Activated T-cell treated with anti-CD3 and anti-CD28 coated beads, Interleukin-2, amount 50 U/mL, for 24 hours (primary cell): Measurements from ENCODE around the gene FRMPD1.

ENCODE experiments used
- DNase-seq: peaks from one replicate; pipeline ENCODE4 v3.0.0-alpha.2; 2020
- H3K27ac Mint-ChIP-seq: 2 replicates; pipeline ENCODE4 v1.8.0; 2020; ENCODE audit warnings: mild to moderate bottlenecking, mixed read lengths
- H3K27me3 Mint-ChIP-seq: 2 replicates; pipeline ENCODE4 v1.8.0; 2020; ENCODE audit warnings: mixed read lengths
- H3K36me3 Mint-ChIP-seq: 2 replicates; pipeline ENCODE4 v1.8.0; 2020; ENCODE audit warnings: low read depth, mixed read lengths
- H3K4me1 Mint-ChIP-seq: 2 replicates; pipeline ENCODE4 v1.8.0; 2020; ENCODE audit warnings: low read depth, mixed read lengths
- H3K4me3 Mint-ChIP-seq: 2 replicates; pipeline ENCODE4 v1.8.0; 2020; ENCODE audit warnings: mild to moderate bottlenecking, moderate library complexity, mixed read lengths
- H3K9me3 Mint-ChIP-seq: 2 replicates; pipeline ENCODE4 v1.8.0; 2020; ENCODE audit warnings: mixed read lengths

FRMPD1 gene

DNA sequence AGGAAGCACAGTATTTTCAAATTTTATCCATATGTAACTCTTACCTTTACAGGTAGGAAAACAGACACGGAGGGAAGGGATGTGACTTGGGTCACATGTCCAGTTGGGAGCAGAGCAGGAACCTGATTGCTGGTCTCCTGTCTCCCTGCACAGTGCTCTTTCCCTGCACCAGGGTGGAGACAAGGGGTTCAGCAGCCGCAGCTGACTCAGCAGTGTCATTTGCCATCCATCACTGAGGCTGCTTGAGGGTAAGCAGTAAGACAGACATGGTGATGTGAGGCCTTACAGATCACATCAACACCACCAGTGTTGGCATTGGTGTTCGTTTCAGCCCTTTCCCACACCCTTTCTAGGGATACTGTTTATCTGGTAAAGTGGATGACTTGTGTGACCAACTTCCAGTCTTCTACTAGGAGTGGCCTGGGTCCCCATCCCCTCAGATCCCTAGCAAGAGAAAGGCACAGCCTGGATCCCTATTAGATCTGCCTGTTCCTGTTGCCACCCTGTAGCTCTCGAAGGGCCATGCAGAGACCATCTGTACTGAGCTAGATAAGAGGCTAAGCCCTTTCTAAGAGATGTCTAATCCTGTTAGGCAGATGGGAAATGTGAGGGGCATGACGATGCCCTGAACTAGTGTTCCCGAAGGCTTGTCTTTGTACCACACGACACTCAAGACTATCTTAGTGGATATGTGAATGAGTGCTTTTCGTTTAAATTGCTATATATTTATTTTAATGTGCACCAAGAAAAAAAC, 29.1 kb downstream of the FRMPD1 start:
- Mint-ChIP-seq H3K9me3 (no peaks in the 10 kb centered on the region), H3K4me3 (no peak overlapping the region), H3K27ac (no peak overlapping the region), H3K36me3 (no peaks in the 10 kb centered on the region), H3K27me3 (peaks cover 48% of the 10 kb centered on the region), H3K4me1 (no peaks in the 10 kb centered on the region)
- DNase-seq, result no peak

DNA sequence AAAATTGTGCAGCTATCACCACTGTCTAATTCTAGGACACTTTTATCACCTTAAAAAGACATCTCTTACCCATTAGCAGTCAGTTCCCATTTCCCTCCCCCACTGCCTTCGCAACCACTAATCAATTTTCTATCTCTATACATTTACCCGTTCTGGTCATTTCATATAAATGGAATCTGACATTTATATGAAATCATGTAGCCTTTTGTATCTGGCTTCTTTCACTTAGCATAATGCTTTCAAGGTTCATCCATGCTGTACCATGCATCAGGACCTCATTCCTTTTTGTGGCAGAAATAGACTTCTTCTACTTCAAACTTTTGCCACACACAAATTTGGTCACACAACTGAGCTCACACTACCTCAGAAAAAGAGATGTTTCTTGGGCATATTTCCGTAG, 32.2 kb downstream of the FRMPD1 start:
- H3K27me3 Mint-ChIP-seq, result peaks cover 63% of the 10 kb centered on the region
- DNase-seq, result no peak

DNA sequence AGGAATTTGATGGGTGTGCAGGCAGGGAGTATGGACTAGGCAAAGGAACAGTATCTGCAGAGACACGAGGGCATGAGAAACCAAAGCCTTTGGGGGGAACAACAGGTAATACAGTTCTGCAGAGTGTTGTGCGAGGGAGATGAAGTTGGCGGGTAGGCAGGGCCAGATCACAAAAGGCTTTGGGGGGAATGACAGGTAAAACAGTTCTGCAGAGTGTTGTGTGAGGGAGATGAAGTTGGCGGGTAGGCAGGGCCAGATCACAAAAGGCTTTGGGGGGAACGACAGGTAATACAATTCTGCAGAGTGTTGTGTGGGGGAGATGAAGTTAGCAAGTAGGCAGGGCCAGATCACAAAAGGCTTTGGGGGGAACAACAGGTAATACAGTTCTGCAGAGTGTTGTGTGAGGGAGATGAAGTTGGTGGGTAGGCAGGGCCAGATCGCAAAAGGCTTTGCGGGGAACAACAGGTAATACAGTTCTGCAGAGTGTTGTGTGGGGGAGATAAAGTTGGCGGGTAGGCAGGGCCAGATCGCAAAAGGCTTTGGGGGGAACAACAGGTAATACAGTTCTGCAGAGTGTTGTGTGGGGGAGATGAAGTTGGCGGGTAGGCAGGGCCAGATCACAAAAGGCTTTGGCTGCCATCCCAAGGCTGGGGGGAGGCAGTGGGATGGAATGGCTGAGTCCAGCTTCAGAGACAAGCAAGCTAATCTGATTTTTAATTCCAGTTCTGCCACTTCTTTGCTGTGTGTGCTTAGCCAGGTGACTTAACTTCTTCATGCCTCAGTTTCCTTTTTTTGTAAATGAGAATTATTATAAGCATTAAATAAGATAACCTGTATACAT, 33.0 kb downstream of the FRMPD1 start:
- peaks cover 63% of the 10 kb centered on the region for H3K27me3 Mint-ChIP-seq
- H3K4me3 Mint-ChIP-seq, result no peak overlapping the region
- no peaks in the 10 kb centered on the region for H3K9me3 Mint-ChIP-seq
- no peak overlapping the region for H3K27ac Mint-ChIP-seq
- H3K4me1 Mint-ChIP-seq, result no peaks in the 10 kb centered on the region
- DNase-seq, result no peak
- no peaks in the 10 kb centered on the region for H3K36me3 Mint-ChIP-seq

More for the DNA sequence above, 32.2 kb downstream of the FRMPD1 start:
- Mint-ChIP-seq H3K4me3 (no peak overlapping the region), H3K9me3 (no peaks in the 10 kb centered on the region), H3K4me1 (no peaks in the 10 kb centered on the region), H3K27ac (no peak overlapping the region), H3K36me3 (no peaks in the 10 kb centered on the region)

DNA sequence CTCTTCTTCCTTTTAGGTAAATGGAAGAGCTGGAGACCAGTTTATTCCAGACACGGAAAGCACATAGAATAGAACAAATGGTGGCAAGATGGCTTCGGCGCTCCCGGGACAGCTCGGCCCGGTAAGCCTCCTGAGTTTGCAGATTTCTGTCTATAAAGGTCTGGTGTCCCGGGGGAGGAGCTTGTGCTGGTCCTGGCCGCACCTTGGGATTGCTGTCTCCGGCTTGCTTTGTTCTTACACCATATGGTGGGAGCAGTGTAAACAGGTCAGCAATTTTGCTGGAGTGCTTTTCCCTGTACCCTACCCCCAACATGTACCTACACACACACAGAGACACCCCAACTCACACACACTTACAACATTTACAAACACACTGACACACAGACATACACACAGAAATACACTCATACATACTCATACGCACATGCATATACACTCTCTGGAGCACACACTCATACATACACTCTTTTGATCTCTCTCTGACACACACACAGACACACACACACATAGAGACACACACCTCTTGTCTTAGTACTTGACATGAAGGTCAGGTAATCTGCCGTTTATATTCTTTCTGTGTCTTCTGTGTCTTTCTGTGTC, 42.0 kb downstream of the FRMPD1 start:
- peaks cover 61% of the 10 kb centered on the region for H3K27me3 Mint-ChIP-seq
- DNase-seq, result no peak
- no peaks in the 10 kb centered on the region for H3K4me1 Mint-ChIP-seq
- H3K27ac Mint-ChIP-seq, result no peak overlapping the region
- H3K9me3 Mint-ChIP-seq, result no peaks in the 10 kb centered on the region
- no peaks in the 10 kb centered on the region for H3K36me3 Mint-ChIP-seq
- no peak overlapping the region for H3K4me3 Mint-ChIP-seq

DNA sequence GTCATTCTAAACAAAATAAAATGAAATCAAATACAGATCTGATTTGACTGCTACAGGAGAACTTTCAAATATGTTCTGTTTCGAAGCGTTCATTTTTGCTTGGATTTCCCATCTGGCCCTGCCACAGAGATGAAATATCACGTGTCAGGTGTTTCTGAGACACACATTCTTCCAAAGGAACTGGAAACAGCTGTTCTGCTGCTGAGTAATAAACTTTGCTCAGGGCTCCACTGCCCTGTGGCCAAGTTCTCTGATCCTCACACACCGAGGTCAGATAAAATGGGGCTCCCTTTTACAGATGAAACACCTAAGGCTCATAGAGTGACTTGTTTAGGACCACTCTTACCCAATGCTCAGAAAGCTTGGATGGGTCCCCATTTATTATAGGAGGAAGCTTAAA, 42.5 kb downstream of the FRMPD1 start:
- H3K4me1 Mint-ChIP-seq, result no peaks in the 10 kb centered on the region
- DNase-seq, result no peak

DNA sequence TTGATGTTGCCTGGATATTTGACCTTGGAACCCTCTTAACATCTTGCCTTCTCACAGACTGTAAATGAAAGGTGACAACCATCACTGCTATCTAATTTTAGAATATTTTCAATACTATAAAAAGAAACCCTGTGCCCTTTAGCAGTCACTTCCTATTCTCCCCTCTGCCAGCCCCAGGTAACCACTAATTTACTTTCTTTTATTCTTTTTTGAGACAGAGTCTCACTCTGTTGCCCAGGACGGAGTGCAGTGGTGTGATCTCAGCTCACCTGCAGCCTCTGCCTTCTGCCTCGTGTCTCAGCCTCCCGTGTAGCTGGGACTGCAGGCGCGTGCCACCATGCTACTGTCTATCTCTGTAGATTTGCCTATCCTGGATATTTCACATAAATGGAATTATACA, 43.6 kb downstream of the FRMPD1 start:
- H3K27me3 Mint-ChIP-seq, result peaks cover 60% of the 10 kb centered on the region
- no peak overlapping the region for H3K4me3 Mint-ChIP-seq
- no peaks in the 10 kb centered on the region for H3K36me3 Mint-ChIP-seq
- no peak for DNase-seq
- no peaks in the 10 kb centered on the region for H3K9me3 Mint-ChIP-seq
- no peak overlapping the region for H3K27ac Mint-ChIP-seq
- H3K4me1 Mint-ChIP-seq, result no peaks in the 10 kb centered on the region

More for the DNA sequence above, 42.5 kb downstream of the FRMPD1 start:
- H3K27me3 Mint-ChIP-seq, result peaks cover 61% of the 10 kb centered on the region
- no peaks in the 10 kb centered on the region for H3K9me3 Mint-ChIP-seq
- H3K27ac Mint-ChIP-seq, result no peak overlapping the region
- no peaks in the 10 kb centered on the region for H3K36me3 Mint-ChIP-seq
- no peak overlapping the region for H3K4me3 Mint-ChIP-seq

DNA sequence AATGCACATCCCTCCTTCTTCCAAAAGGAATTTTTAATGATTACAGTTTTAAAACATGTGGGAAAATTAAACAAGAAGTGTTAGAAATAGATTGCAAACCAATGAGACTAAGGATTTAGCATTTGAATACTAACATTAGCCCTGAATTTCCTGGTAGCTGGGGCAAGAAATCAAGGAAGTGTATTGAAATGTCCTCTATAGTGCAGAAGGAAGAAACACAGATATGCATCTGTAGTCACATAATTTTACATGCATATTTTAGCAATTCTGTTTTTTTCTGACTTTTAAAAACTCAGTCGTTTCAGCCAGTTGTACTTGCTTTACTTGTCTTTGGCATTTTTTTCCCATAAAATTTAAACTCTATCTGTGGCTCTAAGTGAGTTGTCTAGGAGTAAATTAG, 45.8 kb downstream of the FRMPD1 start:
- Mint-ChIP-seq H3K36me3 (no peaks in the 10 kb centered on the region), H3K4me1 (no peaks in the 10 kb centered on the region), H3K9me3 (no peaks in the 10 kb centered on the region)

DNA sequence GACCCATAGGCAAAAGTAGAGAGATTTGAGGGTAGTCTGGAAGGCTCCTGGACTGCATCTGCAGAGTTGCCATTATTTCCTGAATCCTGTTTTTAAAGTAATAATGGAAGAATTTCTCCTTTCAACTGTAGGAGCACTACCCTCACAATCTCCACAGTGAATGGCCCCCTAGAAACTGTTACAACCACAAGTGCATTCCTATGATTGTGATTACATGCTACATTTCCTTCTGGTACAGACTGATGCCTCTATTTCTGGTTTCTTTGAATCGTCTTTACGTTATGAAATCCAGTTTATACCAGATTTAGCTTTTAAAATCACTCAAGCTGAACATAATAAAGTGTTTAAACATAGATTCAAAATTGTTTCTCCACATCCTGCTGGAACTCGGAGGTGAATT, 49.4 kb downstream of the FRMPD1 start:
- no peak overlapping the region for H3K4me3 Mint-ChIP-seq
- H3K36me3 Mint-ChIP-seq, result no peaks in the 10 kb centered on the region
- H3K27ac Mint-ChIP-seq, result no peak overlapping the region
- H3K4me1 Mint-ChIP-seq, result no peaks in the 10 kb centered on the region
- no peaks in the 10 kb centered on the region for H3K9me3 Mint-ChIP-seq
- DNase-seq, result no peak
- H3K27me3 Mint-ChIP-seq, result peaks cover 29% of the 10 kb centered on the region

More for the DNA sequence above, 45.8 kb downstream of the FRMPD1 start:
- DNase-seq, result no peak
- Mint-ChIP-seq H3K27ac (no peak overlapping the region), H3K4me3 (no peak overlapping the region), H3K27me3 (peaks cover 56% of the 10 kb centered on the region)

DNA sequence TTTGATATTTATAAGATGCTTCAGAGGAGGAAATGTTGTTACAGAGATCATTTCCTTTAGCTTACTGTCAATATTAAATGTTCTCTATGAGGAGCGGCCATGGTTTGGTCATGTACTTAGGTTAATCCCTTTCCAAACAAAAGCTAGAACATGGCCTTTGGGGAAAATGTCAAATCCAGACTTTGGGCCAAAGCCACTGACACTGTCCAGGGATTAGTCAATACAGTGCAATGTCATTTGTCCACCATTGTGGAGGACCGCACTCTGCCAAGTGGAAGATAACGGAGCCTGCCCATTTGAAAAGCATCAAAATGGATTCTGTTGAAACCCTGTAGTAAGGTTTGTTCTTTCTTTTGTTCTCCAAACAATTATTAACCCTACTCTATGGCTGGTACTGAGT, 50.1 kb downstream of the FRMPD1 start:
- H3K36me3 Mint-ChIP-seq, result no peaks in the 10 kb centered on the region
- H3K27ac Mint-ChIP-seq, result no peak overlapping the region

DNA sequence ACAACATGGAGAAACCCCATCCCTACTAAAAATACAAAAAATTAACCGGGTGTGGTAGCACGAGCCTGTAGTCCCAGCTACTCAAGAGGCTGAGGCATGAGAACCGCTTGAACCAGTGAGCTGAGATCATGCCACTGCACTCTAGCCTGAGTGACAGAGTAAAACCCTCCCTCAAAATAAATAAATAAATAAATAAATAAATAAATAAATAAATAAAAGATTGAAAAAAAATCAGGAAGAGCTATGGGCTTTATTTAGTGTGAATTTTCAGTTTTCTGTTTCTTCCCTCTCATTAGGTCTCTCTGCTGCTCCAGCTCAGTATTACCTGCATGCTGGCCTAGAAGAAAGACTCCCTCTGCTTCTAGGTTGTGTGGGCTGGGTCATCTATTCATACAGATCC, 55.0 kb downstream of the FRMPD1 start:
- H3K36me3 Mint-ChIP-seq, result no peaks in the 10 kb centered on the region
- DNase-seq, result no peak
- H3K4me3 Mint-ChIP-seq, result no peak overlapping the region
- H3K27ac Mint-ChIP-seq, result no peak overlapping the region
- peaks cover 12% of the 10 kb centered on the region for H3K4me1 Mint-ChIP-seq
- H3K27me3 Mint-ChIP-seq, result peaks cover 42% of the 10 kb centered on the region
- no peaks in the 10 kb centered on the region for H3K9me3 Mint-ChIP-seq

More for the DNA sequence above, 50.1 kb downstream of the FRMPD1 start:
- DNase-seq, result no peak
- Mint-ChIP-seq H3K4me3 (no peak overlapping the region), H3K9me3 (no peaks in the 10 kb centered on the region), H3K4me1 (peaks cover under 1% of the 10 kb centered on the region), H3K27me3 (peaks cover 22% of the 10 kb centered on the region)

DNA sequence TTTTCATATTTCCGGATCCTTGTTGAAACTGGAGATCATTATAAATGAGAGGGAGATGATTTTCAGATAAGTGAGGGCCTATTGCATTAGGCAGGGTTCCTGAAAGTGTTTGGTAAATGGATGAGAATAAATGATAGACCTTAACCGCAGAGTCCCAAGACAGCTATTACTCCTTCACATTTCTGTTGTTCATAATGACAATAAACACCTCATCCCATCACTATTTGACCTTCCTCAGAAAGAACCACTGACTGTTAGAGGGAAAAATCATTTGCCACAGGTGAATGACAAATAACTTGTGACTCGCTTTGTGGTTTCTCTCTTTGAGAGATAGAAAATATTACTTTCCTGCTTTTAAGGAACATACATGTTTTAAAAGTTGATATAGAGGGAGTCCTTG, 55.5 kb downstream of the FRMPD1 start:
- Mint-ChIP-seq H3K27ac (no peak overlapping the region), H3K36me3 (no peaks in the 10 kb centered on the region), H3K9me3 (no peaks in the 10 kb centered on the region), H3K4me1 (peaks cover 12% of the 10 kb centered on the region), H3K4me3 (no peak overlapping the region), H3K27me3 (peaks cover 44% of the 10 kb centered on the region)
- DNase-seq, result no peak

DNA sequence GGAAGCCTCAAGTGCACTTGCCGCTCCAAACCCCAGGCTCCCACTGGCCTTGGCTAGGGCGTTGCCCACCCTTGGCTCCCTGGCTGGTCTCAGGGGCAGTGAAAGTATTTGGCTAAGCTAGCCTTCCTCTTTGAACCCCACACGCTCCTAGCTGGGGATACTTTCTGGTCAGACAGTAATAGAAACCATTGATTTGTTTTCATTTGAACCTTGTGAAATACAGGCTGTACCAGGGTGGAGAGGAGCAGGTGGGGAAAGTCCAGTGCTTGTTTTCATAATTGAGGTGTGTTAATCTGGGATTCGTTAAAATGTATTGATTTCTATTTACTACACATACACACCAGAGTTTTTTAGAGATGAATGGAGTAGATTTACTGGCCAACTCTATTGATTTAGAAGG, 57.0 kb downstream of the FRMPD1 start:
- Mint-ChIP-seq H3K27ac (no peak overlapping the region), H3K9me3 (no peaks in the 10 kb centered on the region), H3K4me1 (peaks cover 12% of the 10 kb centered on the region), H3K36me3 (no peaks in the 10 kb centered on the region), H3K27me3 (peaks cover 39% of the 10 kb centered on the region), H3K4me3 (no peak overlapping the region)
- DNase-seq, result no peak

DNA sequence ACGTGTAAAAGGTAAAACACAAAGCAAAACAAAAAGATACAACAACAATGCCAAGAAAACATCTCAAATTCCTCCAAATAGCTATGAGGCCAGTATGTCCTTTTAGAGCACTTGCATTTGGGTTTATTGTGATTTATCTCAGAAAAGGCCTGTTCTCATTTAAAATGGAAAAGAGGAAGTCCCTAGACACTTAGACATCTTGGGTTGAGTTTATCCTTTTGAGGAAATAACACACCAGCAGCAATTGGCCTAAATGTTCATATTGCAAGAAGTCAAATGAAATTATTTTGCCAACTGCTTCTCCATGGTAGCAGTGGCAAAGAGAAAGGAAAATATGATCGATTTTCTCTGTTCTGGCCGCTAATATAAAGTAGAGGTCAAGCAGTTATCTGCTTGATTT, 59.3 kb downstream of the FRMPD1 start:
- no peak for DNase-seq
- Mint-ChIP-seq H3K27ac (no peak overlapping the region), H3K4me1 (peaks cover 12% of the 10 kb centered on the region), H3K36me3 (no peaks in the 10 kb centered on the region), H3K4me3 (no peak overlapping the region), H3K27me3 (peaks cover 47% of the 10 kb centered on the region), H3K9me3 (no peaks in the 10 kb centered on the region)

DNA sequence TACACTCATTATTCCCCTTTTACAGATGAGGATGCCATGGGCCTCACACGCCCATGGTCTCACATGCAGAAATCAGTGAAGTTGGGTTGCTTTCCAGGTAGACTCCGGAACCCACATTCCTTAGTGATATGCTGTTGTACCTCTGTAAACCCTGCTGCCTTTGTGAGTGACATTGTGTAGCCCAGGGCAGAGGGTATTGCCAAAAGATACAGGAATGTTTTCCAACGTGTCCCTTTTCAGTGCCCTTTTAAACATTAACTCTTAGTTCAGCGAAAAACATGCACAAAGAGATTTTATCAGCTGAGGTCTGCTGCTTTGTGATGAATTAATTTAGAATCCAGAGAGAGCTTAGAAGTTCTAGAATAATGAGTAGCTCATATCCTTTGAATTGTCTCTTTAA, 64.5 kb downstream of the FRMPD1 start:
- no peaks in the 10 kb centered on the region for H3K36me3 Mint-ChIP-seq
- peaks cover 37% of the 10 kb centered on the region for H3K27me3 Mint-ChIP-seq
- H3K4me3 Mint-ChIP-seq, result no peak overlapping the region
- no peak overlapping the region for H3K27ac Mint-ChIP-seq
- H3K9me3 Mint-ChIP-seq, result no peaks in the 10 kb centered on the region
- H3K4me1 Mint-ChIP-seq, result no peaks in the 10 kb centered on the region
- DNase-seq, result no peak

DNA sequence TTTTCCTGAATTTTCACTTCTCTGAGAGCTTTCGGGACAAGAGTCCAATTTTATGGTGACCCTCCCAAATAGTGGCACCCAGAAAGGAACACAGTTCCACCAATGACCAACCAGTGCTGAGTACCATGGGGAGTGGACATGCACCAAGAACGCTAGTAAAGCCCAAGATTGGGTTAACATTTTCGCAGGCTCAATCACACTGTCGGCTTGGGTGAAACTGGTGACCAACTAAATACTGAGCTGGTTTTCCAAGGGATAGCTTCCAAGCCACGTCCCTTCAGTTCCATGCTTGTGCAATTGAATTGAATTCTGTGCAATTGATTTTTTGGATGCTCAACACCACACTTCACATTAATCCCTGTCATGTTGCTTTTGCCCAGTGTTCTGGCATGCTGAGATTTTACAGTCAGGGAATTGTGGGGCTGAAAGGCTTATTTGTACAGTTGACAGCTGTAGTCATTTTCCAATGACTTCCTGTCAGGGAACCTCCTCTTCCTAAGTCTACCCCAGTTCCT, 65.3 kb downstream of the FRMPD1 start:
- Mint-ChIP-seq H3K9me3 (no peaks in the 10 kb centered on the region), H3K36me3 (no peaks in the 10 kb centered on the region), H3K27me3 (peaks cover 35% of the 10 kb centered on the region)

More for the DNA sequence above, 65.3 kb downstream of the FRMPD1 start:
- Mint-ChIP-seq H3K27ac (no peak overlapping the region), H3K4me3 (no peak overlapping the region), H3K4me1 (no peaks in the 10 kb centered on the region)
- no peak for DNase-seq
